ENCODE data around the gene SLC35G3. TPM values are rescaled to one million over a fixed set of nuclear protein-coding genes. Genes with fewer than 3 reads are reported as not detected.

The SLC35G3 gene
- total RNA-seq, 2 experiments from 2014 or later, result not detected

- Histone ChIP-seq H3K4me1 (ENCODE audit: insufficient read depth, low read length) (peaks cover 16% of the 10 kb centered on the region), H3K27ac (ENCODE audit: low read depth in 1 of 2, low read length in 2 of 2) (no peak overlapping the region), H3K4me3 (ENCODE audit: low read length) (no peak overlapping the region), H3K27me3 (ENCODE audit: control insufficient read depth in 1 of 2, insufficient read depth in 2 of 2, low read length in 2 of 2) (no peaks in the 10 kb centered on the region), H3K36me3 (ENCODE audit: insufficient read depth, low read length) (no peaks in the 10 kb centered on the region), H3K9me3 (ENCODE audit: control insufficient read depth in 1 of 2, insufficient read depth in 1 of 2, low read length in 2 of 2) (peaks cover 0 to 6% of the 10 kb centered on the region in 2 experiments)
- H3K4me3 Mint-ChIP-seq, result peak overlapping the region; percentile 28
- H3K9me3 Mint-ChIP-seq, result peaks cover 3% of the 10 kb centered on the region
- peak in 4 of 14 experiments; percentile 22 to 52 (median 29) for DNase-seq
- H3K4me1 Mint-ChIP-seq (ENCODE audit: low read depth), result peaks cover 59% of the 10 kb centered on the region
- peak overlapping the region; percentile 72 for H3K27ac Mint-ChIP-seq
- CTCF ChIA-PET, result interaction anchor here (0.7 to 1.8 kb wide), 2 partner anchors 27 to 42 kb away, joined by 3 read pairs; no protein-coding TSS in a partner anchor
- intact Hi-C loops (cut with DNase I, micrococcal nuclease), result no loop called here
- H3K27me3 Mint-ChIP-seq, result no peaks in the 10 kb centered on the region
- TF ChIP-seq, protein P1, sequence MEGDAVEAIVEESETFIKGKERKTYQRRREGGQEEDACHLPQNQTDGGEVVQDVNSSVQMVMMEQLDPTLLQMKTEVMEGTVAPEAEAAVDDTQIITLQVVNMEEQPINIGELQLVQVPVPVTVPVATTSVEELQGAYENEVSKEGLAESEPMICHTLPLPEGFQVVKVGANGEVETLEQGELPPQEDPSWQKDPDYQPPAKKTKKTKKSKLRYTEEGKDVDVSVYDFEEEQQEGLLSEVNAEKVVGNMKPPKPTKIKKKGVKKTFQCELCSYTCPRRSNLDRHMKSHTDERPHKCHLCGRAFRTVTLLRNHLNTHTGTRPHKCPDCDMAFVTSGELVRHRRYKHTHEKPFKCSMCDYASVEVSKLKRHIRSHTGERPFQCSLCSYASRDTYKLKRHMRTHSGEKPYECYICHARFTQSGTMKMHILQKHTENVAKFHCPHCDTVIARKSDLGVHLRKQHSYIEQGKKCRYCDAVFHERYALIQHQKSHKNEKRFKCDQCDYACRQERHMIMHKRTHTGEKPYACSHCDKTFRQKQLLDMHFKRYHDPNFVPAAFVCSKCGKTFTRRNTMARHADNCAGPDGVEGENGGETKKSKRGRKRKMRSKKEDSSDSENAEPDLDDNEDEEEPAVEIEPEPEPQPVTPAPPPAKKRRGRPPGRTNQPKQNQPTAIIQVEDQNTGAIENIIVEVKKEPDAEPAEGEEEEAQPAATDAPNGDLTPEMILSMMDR (IDR thresholded peaks at IDR 0.05), result no peak
- ATAC-seq (ENCODE audit: poor library complexity), result peak; percentile 54
- POLR2A ChIA-PET, result no interaction called here
- peaks cover 4% of the 10 kb centered on the region for H3K36me3 Mint-ChIP-seq (ENCODE audit: low read depth)
These were observed 1.5 kb downstream of the SLC35G3 start for GRCh38 chr17:35192708-35193107.

- DNase-seq, result no peak
- TF ChIP-seq, protein P1 (IDR thresholded peaks at IDR 0.05), result no peak
- CTCF ChIA-PET, result interaction anchor here (1.0 to 1.8 kb wide), 4 partner anchors 23 to 342 kb away, joined by 3 to 4 read pairs (median 3); no protein-coding TSS in a partner anchor
- POLR2A ChIA-PET, result interaction anchor here (0.8 to 1.9 kb wide), 5 partner anchors 23 to 351 kb away, joined by 3 to 8 read pairs (median 5); partner anchors contain the start of gene SLFN5
- no peak for ATAC-seq (ENCODE audit: poor library complexity)
- peaks cover under 1% of the 10 kb centered on the region for H3K36me3 Mint-ChIP-seq (ENCODE audit: low read depth)
- H3K9me3 Mint-ChIP-seq, result no peaks in the 10 kb centered on the region
- Histone ChIP-seq H3K4me3 (ENCODE audit: low read length) (no peak overlapping the region), H3K27me3 (ENCODE audit: control insufficient read depth in 1 of 2, insufficient read depth in 2 of 2, low read length in 2 of 2) (no peaks in the 10 kb centered on the region), H3K4me1 (ENCODE audit: insufficient read depth, low read length) (peaks cover 25% of the 10 kb centered on the region), H3K27ac (ENCODE audit: low read depth in 1 of 2, low read length in 2 of 2) (no peak overlapping the region), H3K36me3 (ENCODE audit: insufficient read depth, low read length) (no peaks in the 10 kb centered on the region), H3K9me3 (ENCODE audit: control insufficient read depth in 1 of 2, insufficient read depth in 1 of 2, low read length in 2 of 2) (peaks cover 0 to 6% of the 10 kb centered on the region in 2 experiments)
- peaks cover 70% of the 10 kb centered on the region for H3K4me1 Mint-ChIP-seq (ENCODE audit: low read depth)
- H3K27me3 Mint-ChIP-seq, result no peaks in the 10 kb centered on the region
- intact Hi-C loops (cut with DNase I, micrococcal nuclease), result no loop called here
- no peak overlapping the region for H3K4me3 Mint-ChIP-seq
- peak overlapping the region; percentile 30 for H3K27ac Mint-ChIP-seq
These were observed 3.0 kb downstream of the SLC35G3 start for GRCh38 chr17:35191001-35191695.

GRCh38 chr17:35189291-35189690, 4.9 kb downstream of the SLC35G3 start:
- no peaks in the 10 kb centered on the region for H3K27me3 Mint-ChIP-seq
- H3K27ac Mint-ChIP-seq, result peak overlapping the region; percentile 90
- Histone ChIP-seq H3K27ac (ENCODE audit: low read depth in 1 of 2, low read length in 2 of 2) (peak overlapping the region in 1 of 2 donors; percentile 10), H3K36me3 (ENCODE audit: insufficient read depth, low read length) (no peaks in the 10 kb centered on the region), H3K27me3 (ENCODE audit: control insufficient read depth in 1 of 2, insufficient read depth in 2 of 2, low read length in 2 of 2) (no peaks in the 10 kb centered on the region), H3K4me3 (ENCODE audit: low read length) (no peak overlapping the region), H3K9me3 (ENCODE audit: control insufficient read depth in 1 of 2, insufficient read depth in 1 of 2, low read length in 2 of 2) (no peaks in the 10 kb centered on the region), H3K4me1 (ENCODE audit: insufficient read depth, low read length) (peaks cover 31% of the 10 kb centered on the region)
- H3K4me1 Mint-ChIP-seq (ENCODE audit: low read depth), result peaks cover 82% of the 10 kb centered on the region
- intact Hi-C loops (cut with DNase I, micrococcal nuclease), result no loop called here
- no peaks in the 10 kb centered on the region for H3K36me3 Mint-ChIP-seq (ENCODE audit: low read depth)
- POLR2A ChIA-PET, result interaction anchor here (0.7 to 3.3 kb wide), 6 partner anchors 25 to 349 kb away, joined by 3 to 40 read pairs (median 6); partner anchors contain the start of genes SLFN12L and SLFN5
- H3K4me3 Mint-ChIP-seq, result peak overlapping the region; percentile 69
- peak in 1 of 14 experiments; percentile 32 for DNase-seq
- no peaks in the 10 kb centered on the region for H3K9me3 Mint-ChIP-seq
- TF ChIP-seq, protein P1 (IDR thresholded peaks at IDR 0.05), result no peak
- ATAC-seq (ENCODE audit: poor library complexity), result no peak
- CTCF ChIA-PET, result interaction anchor here (0.7 kb wide), 1 partner anchor 350 kb away, joined by 3 read pairs; no protein-coding TSS in a partner anchor

All from CD4-positive, alpha-beta T cell (primary cell).